Measurements from ENCODE around the gene POLN. TPM values are rescaled to one million over a fixed set of nuclear protein-coding genes. Genes with fewer than 3 reads are reported as not detected.

The POLN gene
- total RNA-seq, 1 experiment from 2014 or later, result 0.26 TPM

- Histone ChIP-seq H3F3A (ENCODE audit: low read length, unreplicated experiment) (no peaks in the 10 kb centered on the region), H3K4me2 (ENCODE audit: low read length) (no peak overlapping the region), H4K20me1 (ENCODE audit: low read length) (no peaks in the 10 kb centered on the region), H3K9ac (ENCODE audit: low read length) (no peak overlapping the region), H3K27me3 (ENCODE audit: low read length) (no peaks in the 10 kb centered on the region), H3K79me2 (ENCODE audit: low read length) (no peaks in the 10 kb centered on the region), H3K4me3 (ENCODE audit: low read length) (no peak overlapping the region), H2AFZ (ENCODE audit: low read length) (no peak overlapping the region), H3K4me1 (ENCODE audit: insufficient read depth, low read length) (no peaks in the 10 kb centered on the region; the same call in 1 of the 2 replicates), H3K36me3 (ENCODE audit: low read depth, low read length) (no peaks in the 10 kb centered on the region), H3K9me2 (replicated peaks; ENCODE audit: low read length) (no peaks in the 10 kb centered on the region), H3K9me3 (ENCODE audit: low read length) (no peaks in the 10 kb centered on the region), H3K27ac (ENCODE audit: low read length) (no peak overlapping the region)
- intact Hi-C loops (cut with micrococcal nuclease), result no loop called here
- DNase-seq (no peak), ATAC-seq (no peak)
- CTCF ChIA-PET, result no interaction called here
- POLR2A ChIA-PET (ENCODE audit: unreplicated experiment), result interaction anchor here (0.6 kb wide), 1 partner anchor 156 kb away, joined by 3 read pairs; no protein-coding TSS in a partner anchor
- TF ChIP-seq EZH2 (IDR thresholded peaks at IDR 0.05; ENCODE audit: low read length, unreplicated experiment), result no peak
- TF ChIP-seq EZH2phosphoT487 (IDR thresholded peaks at IDR 0.05; ENCODE audit: borderline replicate concordance, low read length), result no peak
- no peak for TF ChIP-seq CTCF (conservative IDR thresholded peaks at IDR 0.05; ENCODE audit: low read depth, low read length)
- BruUV-seq (replicated peaks), result no TSS peak
Observed at GRCh38 chr4:2194496-2194895, 47.4 kb downstream of the POLN start.

- no peak overlapping the region for H3K4me2 ChIP-seq (ENCODE audit: low read length)
- BruUV-seq (replicated peaks), result no TSS peak
- no peaks in the 10 kb centered on the region for H3K27me3 ChIP-seq (ENCODE audit: low read length)
Observed at GRCh38 chr4:2193326-2193725, 48.6 kb downstream of the POLN start.

More at GRCh38 chr4:2193326-2193725, 48.6 kb downstream of the POLN start:
- ChIA-PET POLR2A (ENCODE audit: unreplicated experiment) (no interaction called here), CTCF (no interaction called here)
- H3K9me3 ChIP-seq (ENCODE audit: low read length), result no peaks in the 10 kb centered on the region
- DNase-seq, result no peak
- no peaks in the 10 kb centered on the region; the same call in 1 of the 2 replicates for H3K4me1 ChIP-seq (ENCODE audit: insufficient read depth, low read length)
- intact Hi-C loops (cut with micrococcal nuclease), result no loop called here
- H3K4me3 ChIP-seq (ENCODE audit: low read length), result no peak overlapping the region
- H3K36me3 ChIP-seq (ENCODE audit: low read depth, low read length), result no peaks in the 10 kb centered on the region
- no peaks in the 10 kb centered on the region for H3F3A ChIP-seq (ENCODE audit: low read length, unreplicated experiment)
- no peak overlapping the region for H2AFZ ChIP-seq (ENCODE audit: low read length)
- no peaks in the 10 kb centered on the region for H3K79me2 ChIP-seq (ENCODE audit: low read length)
- no peaks in the 10 kb centered on the region for H4K20me1 ChIP-seq (ENCODE audit: low read length)
- H3K27ac ChIP-seq (ENCODE audit: low read length), result no peak overlapping the region
- TF ChIP-seq EZH2 (IDR thresholded peaks at IDR 0.05; ENCODE audit: low read length, unreplicated experiment), result no peak
- TF ChIP-seq CTCF (conservative IDR thresholded peaks at IDR 0.05; ENCODE audit: low read depth, low read length), result no peak
- no peak for TF ChIP-seq EZH2phosphoT487 (IDR thresholded peaks at IDR 0.05; ENCODE audit: borderline replicate concordance, low read length)
- ATAC-seq, result no peak
- no peak overlapping the region for H3K9ac ChIP-seq (ENCODE audit: low read length)
- H3K9me2 ChIP-seq (replicated peaks; ENCODE audit: low read length), result no peaks in the 10 kb centered on the region

Data from PC-3 (cell line).